Measurements from ENCODE around the gene ANKRD17. TPM values are rescaled to one million over a fixed set of nuclear protein-coding genes. Genes with fewer than 3 reads are reported as not detected.
A peak's percentile ranks its signal among the peaks of the same experiment; 100 is the strongest.
"Not testable (repeated sequence)": the region's sequence is repeated elsewhere in the genome, so short reads cannot be mapped to it uniquely, and the experiment has no call there.

ANKRD17 gene
- total RNA-seq, 1 donor from 2014 or later, result 52.0 TPM

DNA sequence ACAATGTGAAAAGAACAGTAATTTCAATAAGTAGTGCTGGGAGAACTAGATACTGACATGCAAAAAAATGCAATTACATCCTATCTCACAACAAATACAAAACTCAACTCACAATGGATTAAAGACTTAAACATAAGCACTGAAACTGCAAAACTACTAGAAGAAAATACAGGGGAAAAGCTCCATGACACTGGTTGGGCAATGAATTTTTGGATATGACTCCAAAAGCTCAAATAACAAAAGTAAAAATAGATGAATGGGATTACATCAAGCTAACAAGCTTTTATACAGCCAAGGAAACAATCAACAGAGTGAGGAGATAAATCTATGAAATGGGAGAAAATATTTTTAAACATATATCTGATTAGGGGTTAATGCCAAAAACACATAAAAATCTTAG is 53.1 kb downstream of the ANKRD17 start:
- intact Hi-C loops (cut with DNase I), result no loop called here
- DNase-seq (ENCODE audit: low spot score in 2 of 2), result no peak

DNA sequence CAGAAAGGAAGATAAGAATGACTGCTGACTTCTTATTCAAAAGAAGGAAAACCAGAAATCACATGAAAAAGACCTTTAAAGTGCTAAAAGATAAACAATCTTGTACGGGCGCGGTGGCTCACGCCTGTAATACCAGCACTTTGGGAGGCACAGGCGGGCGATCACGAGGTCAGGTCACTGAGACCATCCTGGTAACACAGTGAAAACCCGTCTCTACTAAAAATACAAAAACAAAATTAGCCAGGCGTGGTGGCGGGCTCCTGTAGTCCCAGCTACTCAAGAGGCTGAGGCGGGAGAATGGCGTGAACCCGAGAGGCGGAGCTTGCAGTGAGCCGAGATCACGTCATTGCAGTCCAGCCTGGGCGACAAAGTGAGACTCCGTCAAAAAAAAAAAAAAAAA is 54.6 kb downstream of the ANKRD17 start:
- intact Hi-C loops (cut with DNase I); H3K27ac ChIP-seq; H3K27me3 ChIP-seq; DNase-seq (ENCODE audit: low spot score in 2 of 2); H3K4me3 ChIP-seq; H3K36me3 ChIP-seq: not testable (repeated sequence)
- peaks cover 0 to 24% of the 10 kb centered on the region in 2 donors for H3K9me3 ChIP-seq
- peaks cover 0 to 15% of the 10 kb centered on the region in 2 donors for H3K4me1 ChIP-seq

More for the DNA sequence above, 53.1 kb downstream of the ANKRD17 start:
- H3K27ac ChIP-seq, result peak overlapping the region in 1 of 2 donors; percentile 56
- TF ChIP-seq, protein P1, sequence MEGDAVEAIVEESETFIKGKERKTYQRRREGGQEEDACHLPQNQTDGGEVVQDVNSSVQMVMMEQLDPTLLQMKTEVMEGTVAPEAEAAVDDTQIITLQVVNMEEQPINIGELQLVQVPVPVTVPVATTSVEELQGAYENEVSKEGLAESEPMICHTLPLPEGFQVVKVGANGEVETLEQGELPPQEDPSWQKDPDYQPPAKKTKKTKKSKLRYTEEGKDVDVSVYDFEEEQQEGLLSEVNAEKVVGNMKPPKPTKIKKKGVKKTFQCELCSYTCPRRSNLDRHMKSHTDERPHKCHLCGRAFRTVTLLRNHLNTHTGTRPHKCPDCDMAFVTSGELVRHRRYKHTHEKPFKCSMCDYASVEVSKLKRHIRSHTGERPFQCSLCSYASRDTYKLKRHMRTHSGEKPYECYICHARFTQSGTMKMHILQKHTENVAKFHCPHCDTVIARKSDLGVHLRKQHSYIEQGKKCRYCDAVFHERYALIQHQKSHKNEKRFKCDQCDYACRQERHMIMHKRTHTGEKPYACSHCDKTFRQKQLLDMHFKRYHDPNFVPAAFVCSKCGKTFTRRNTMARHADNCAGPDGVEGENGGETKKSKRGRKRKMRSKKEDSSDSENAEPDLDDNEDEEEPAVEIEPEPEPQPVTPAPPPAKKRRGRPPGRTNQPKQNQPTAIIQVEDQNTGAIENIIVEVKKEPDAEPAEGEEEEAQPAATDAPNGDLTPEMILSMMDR (IDR thresholded peaks at IDR 0.05), result no peak
- no peak overlapping the region for H3K4me3 ChIP-seq
- no peaks in the 10 kb centered on the region for H3K27me3 ChIP-seq
- H3K36me3 ChIP-seq, result no peaks in the 10 kb centered on the region
- peaks cover 0 to 24% of the 10 kb centered on the region in 2 donors for H3K9me3 ChIP-seq
- H3K4me1 ChIP-seq, result peaks cover 0 to 15% of the 10 kb centered on the region in 2 donors

DNA sequence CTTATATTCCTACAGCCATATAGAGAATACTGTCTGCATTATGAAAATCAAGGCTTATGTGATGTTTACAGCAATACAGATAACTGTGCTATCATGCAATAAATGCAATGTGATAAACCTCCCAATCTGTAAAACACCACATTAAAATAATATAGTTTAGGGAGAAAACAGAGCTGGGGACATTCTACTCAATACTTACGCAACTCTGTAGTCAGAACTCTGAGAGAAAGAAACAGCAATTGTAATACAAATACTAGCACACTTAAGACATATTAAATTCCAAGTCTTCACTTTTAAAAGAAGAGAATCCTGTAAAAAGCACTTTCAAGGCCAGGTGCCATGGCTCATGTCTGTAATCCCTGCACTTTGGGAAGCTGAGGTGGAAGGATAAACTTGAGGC is 61.4 kb downstream of the ANKRD17 start:
- no peaks in the 10 kb centered on the region for H3K9me3 ChIP-seq
- TF ChIP-seq, protein P1 (IDR thresholded peaks at IDR 0.05), result no peak
- no peak for DNase-seq (ENCODE audit: low spot score in 2 of 2)
- no peaks in the 10 kb centered on the region for H3K36me3 ChIP-seq
- H3K27ac ChIP-seq, result no peak overlapping the region
- peaks cover 0 to 18% of the 10 kb centered on the region in 2 donors for H3K4me1 ChIP-seq
- no peaks in the 10 kb centered on the region for H3K27me3 ChIP-seq
- no peak overlapping the region for H3K4me3 ChIP-seq
- intact Hi-C loops (cut with DNase I), result no loop called here

DNA sequence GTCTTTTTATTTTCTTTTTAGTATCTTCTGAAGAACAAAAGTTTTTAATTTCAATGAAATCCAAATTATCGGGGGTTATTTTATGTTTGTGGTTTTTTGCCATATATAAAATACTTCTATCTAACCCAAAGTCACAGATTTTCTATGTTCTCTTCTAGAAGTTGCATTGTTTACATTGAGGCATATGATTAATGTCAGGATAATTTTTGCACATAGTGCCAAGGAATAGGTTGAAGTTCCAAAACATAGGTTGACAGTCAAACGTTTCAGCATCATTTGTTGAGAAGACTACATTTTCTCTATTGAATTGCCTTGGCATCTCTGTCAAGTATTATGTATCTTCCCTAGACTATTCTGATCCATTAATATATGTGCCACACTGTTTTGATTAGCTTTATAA is 64.5 kb downstream of the ANKRD17 start:
- no peak overlapping the region for H3K27ac ChIP-seq
- H3K27me3 ChIP-seq, result no peaks in the 10 kb centered on the region
- DNase-seq (ENCODE audit: low spot score in 2 of 2), result no peak
- H3K4me3 ChIP-seq, result no peak overlapping the region
- intact Hi-C loops (cut with DNase I), result no loop called here
- H3K9me3 ChIP-seq, result no peaks in the 10 kb centered on the region
- peaks cover 0 to 14% of the 10 kb centered on the region in 2 donors for H3K4me1 ChIP-seq
- no peaks in the 10 kb centered on the region for H3K36me3 ChIP-seq
- TF ChIP-seq, protein P1 (IDR thresholded peaks at IDR 0.05), result no peak

DNA sequence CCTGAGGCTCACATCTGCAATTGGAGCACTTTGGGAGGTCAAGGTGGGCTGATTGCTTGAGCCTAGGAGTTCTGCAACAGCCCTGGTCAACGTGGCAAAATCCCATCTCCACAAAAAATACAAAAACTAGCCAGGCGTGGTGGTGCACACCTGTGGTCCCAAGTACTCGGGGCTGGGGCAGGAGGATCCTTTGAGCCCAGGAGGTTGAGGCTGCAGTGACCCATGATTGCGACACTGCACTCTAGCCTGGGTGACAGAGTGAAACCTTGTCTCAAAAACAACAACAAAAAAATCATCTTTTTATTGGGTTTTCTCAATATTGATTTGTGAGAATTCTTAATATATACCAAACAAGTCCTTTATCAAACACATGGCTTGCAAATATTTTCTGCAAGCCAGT is 64.9 kb downstream of the ANKRD17 start:
- intact Hi-C loops (cut with DNase I), result no loop called here
- H3K4me1 ChIP-seq, result peaks cover 0 to 10% of the 10 kb centered on the region in 2 donors
- no peak overlapping the region for H3K27ac ChIP-seq
- TF ChIP-seq, protein P1 (IDR thresholded peaks at IDR 0.05), result no peak
- H3K4me3 ChIP-seq, result no peak overlapping the region
- no peaks in the 10 kb centered on the region for H3K27me3 ChIP-seq
- no peaks in the 10 kb centered on the region for H3K9me3 ChIP-seq
- no peak for DNase-seq (ENCODE audit: low spot score in 2 of 2)
- H3K36me3 ChIP-seq, result no peaks in the 10 kb centered on the region

DNA sequence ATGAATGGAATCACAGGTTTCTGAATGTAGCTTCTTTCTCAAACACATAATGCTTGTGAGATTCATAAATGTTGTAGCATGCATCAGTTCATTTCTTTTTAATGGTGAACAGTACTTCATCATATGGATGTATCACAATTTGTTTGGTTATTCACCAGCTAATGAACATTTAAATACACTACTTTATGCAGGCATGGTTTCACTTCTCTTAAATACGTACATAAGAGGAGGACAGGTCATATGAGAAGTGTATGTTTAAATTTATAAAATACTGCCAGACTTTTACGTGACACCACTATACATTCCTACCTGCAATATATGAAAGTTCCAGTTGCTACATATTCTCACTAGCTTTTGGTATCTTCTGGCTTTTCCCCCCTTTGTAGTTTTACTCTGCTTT is 65.4 kb downstream of the ANKRD17 start:
- intact Hi-C loops (cut with DNase I), result no loop called here
- DNase-seq (ENCODE audit: low spot score in 2 of 2), result no peak
- peaks cover 0 to 7% of the 10 kb centered on the region in 2 donors for H3K4me1 ChIP-seq
- no peak overlapping the region for H3K4me3 ChIP-seq
- no peak overlapping the region for H3K27ac ChIP-seq
- H3K36me3 ChIP-seq, result no peaks in the 10 kb centered on the region
- TF ChIP-seq, protein P1 (IDR thresholded peaks at IDR 0.05), result no peak
- H3K9me3 ChIP-seq, result no peaks in the 10 kb centered on the region
- no peaks in the 10 kb centered on the region for H3K27me3 ChIP-seq
